Ramos (cell line): ENCODE results near the gene IL3.
"Not testable (repeated sequence)": the region's sequence is repeated elsewhere in the genome, so short reads cannot be mapped to it uniquely, and the experiment has no call there.

ENCODE experiments used
- in situ Hi-C: fragments of 300-500 bp; cut with MboI; formaldehyde crosslinking; loops from one replicate; pipeline ENCODE4 v1.14.3; 2022; ENCODE audit warnings: low sequenced_read_pairs; ENCODE audit not compliant: unreplicated experiment

The IL3 gene

DNA sequence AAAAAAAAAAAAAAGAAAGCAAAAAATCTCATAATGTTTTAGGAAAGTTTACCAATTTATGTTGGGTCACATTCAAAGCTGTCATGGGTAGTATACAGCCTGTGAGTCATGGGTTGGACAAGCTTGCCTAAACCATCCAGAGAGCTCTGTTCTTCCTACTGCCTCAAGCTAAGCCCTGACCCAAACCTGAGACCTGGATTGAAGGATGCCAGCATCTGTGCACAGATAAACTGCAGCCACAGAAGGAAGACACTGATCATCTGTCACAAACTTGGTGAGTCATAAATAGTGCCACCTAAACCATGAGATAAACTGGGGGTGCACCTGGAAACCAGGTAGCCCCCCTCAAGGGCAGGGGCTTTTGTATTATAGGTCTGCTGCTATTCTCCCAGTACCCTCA, 44.1 kb downstream of the IL3 start:
- in situ Hi-C loops: no loop called here

DNA sequence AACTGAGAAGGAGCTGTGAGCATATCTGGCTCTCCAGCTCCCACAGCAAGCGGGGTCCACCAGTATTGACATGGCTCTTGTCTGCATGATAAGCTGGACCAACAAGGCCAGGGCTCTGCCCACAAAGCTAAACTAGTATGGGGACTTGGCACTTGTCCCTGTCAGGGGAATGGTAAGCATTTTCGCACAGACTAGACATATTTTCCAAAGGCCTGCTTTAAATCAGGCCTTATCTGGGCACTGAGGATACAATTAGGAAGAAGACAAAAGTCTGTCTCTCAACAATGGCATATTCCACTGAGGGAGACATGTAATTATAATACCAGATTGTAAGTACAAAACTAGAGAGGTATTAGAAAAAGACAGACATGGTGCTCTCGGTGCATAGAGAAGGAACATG, 45.2 kb downstream of the IL3 start:
- in situ Hi-C loops: no loop called here

DNA sequence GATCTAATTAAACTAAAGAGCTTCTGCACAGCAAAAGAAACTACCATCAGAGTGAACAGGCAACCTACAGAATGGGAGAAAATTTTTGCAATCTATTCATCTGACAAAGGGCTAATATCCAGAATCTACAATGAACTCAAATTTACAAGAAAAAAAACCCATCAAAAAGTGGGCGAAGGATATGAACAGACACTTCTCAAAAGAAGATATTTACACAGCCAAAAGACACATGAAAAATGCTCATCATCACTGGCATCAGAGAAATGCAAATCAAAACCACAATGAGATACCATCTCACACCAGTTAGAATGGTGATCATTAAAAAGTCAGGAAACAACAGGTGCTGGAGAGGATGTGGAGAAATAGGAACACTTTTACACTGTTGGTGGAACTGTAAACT, 48.0 kb downstream of the IL3 start:
- in situ Hi-C loops: not testable (repeated sequence)

DNA sequence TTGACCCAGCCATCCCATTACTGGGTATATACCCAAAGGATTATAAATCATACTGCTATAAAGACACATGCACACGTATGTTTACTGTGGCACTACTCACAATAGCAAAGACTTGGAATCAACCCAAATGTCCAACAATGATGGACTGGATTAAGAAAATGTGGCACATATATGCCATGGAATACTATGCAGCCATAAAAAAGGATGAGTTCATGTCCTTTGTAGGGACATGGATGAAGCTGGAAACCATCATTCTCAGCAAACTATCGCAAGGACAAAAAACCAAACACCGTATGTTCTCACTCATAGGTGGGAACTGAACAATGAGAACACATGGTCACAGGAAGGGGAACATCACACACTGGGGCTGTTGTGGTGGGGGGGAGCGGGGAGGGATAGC, 48.5 kb downstream of the IL3 start:
- in situ Hi-C loops: not testable (repeated sequence)

DNA sequence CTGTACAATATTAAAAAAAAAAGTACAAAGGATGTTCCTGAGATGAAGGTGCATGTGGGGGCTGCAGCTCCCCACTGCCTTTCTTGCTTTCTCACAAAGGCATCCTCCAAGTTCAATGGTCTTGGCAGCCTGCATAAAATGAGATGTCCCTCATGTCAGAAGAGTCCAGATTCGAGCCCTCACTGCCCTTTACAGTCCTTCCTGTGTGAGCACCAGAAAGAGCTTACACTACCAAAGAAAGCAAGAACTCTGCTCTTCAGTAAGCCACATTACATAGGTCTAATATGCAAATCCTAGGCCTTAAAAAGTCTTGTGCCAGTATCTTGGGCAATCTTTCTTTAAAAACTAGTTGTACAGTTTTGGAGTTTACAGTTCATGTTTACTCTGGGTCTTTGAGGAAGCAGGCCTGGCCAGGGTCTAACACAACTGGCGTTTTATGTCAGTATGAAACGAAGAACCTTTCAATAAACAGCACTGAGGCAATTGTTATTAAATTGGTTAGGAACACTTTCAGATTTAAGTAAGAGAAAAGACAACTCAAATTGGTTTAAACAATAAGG, 49.1 kb downstream of the IL3 start:
- in situ Hi-C loops: no loop called here

DNA sequence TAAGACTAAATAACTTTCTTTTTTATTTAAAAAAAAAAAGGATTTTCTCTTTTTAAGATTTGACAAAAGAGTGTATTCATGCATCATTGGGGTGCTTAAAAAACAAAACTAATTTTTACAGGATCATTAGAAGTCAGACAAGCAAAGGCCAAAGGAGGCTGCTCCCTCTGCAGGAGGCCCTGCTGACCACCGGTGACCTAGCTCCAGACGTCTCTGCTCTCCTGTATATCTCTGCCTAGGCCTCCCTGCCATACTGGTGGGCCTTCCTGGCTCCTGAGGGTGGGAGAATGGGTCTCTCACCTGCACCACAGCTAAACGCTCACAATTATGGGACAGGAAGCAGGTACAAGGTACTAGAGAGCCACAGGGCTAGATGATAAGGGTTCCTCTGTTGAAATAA, 49.7 kb downstream of the IL3 start:
- in situ Hi-C loops: no loop called here

DNA sequence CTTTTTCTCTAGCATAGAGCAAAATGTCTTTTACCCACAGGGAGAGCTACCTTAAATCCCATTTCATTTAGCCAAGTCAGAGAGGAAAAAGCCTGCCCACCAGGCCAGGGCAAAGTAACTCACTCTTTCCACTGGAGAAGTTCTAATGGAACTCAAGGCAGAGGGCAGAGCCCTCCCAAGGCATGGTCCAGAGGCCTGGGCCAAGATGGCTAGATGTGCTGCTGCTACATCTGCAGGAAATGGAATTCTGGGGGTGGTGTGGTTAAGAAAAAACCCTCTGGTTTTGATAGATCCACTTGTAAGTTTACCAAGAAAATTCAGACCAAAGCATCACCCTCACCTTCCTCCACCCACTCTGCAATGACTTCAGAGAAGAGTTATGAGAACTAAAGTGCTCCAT, 50.5 kb downstream of the IL3 start:
- in situ Hi-C loops: no loop called here

DNA sequence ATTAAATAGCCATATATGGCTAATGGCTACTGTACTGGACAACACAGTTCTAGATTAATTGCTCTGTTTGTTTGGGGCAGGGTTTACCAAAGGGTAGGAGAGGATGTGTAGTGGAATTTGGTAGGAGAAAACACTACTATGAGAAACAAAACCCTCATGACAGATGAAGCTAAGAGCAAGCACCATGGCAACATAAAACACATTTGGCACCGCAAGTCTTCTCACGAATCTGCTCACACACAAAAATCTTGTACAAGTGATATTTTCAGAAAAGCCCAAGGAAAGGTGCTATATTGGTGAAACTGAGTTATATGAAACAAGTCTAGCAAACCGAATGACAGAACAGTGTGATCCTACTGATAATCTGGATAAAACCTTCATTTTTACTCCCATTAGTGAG, 51.7 kb downstream of the IL3 start:
- in situ Hi-C loops: no loop called here
